SH-SY5Y (cell line): Measurements from ENCODE around the gene REN.

ENCODE experiments used
- GATA3 ChIP-seq: IDR thresholded peaks from 2 replicates; pipeline ENCODE4 v1.6.1; 2011; ENCODE audit warnings: low read depth, mild to moderate bottlenecking, low read length, moderate library complexity

The REN gene

DNA sequence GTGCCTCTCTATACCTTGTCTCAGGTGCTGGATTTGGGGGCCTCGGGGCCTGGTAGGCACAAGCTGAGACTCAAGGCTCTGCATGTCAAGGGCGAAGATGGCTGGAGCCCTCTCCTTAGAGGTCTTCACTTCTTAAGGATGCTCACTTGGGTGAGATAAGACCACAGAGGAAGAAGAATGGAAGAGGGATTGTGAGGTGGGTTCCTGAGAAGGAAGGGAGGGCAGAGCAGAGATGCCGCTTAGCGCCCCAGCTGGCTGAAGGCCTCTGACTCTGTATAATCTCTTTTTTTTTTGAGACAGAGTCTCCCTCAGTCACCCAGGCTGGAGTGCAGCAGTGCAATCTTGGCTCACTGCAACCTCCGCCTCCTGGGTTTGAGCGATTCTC, 61.0 kb downstream of the REN start:
- no peak for TF ChIP-seq GATA3
